GM12878 (cell line): ENCODE data around the gene PCK1. TPM values are rescaled to one million over a fixed set of nuclear protein-coding genes. Genes with fewer than 3 reads are reported as not detected.

Experiments used
- ATAC-seq: fragments of 200-7000 bp; cut with Tn5 transposase; 3 replicates; pipeline ENCODE4 v1.9.1; 2020; ENCODE audit warnings: mild to moderate bottlenecking, moderate library complexity
- BruUV-seq: library from RNA; stranded (reverse); fragments of 400-500 nt; replicated peaks from 2 replicates; lab custom pipeline; 2021; lab: Mats Ljungman, UMichigan
- CTCF ChIA-PET: fragments of 300-600 bp; sonication (Branson Sonifier 250); formaldehyde crosslinking; extraction: SDS; loops from one replicate; lab custom pipeline; 2021; ENCODE audit warnings: inconsistent platforms; lab: Yijun Ruan, JAX
- POLR2A ChIA-PET: fragments of 350-600 bp; formaldehyde crosslinking; extraction: SDS; loops from one replicate; lab custom pipeline; 2021; ENCODE audit warnings: inconsistent platforms; lab: Charles Lee
- RAD21 ChIA-PET: fragments of 300-600 bp; sonication (Branson Sonifier 250); formaldehyde crosslinking; loops from one replicate; lab custom pipeline; 2023; ENCODE audit warnings: antibody characterized with exemption; ENCODE audit not compliant: unreplicated experiment; lab: Charles Lee
- SMC1A ChIA-PET: fragments of 300-600 bp; sonication (Branson Sonifier 250); formaldehyde crosslinking; loops from one replicate; lab custom pipeline; 2023; ENCODE audit not compliant: unreplicated experiment, uncharacterized antibody; lab: Charles Lee
- DNase-seq: peaks from one replicate; pipeline ENCODE4 v3.0.0-alpha.2; 2011; ENCODE audit warnings: low read depth, low spot score
- FAIRE-seq: peaks from 3 replicates; lab custom pipeline; 2011; peaks lifted over from hg19 to GRCh38; lab: Jason Lieb, UNC
- H2AFZ ChIP-seq: 2 replicates; pipeline ENCODE4 v1.6.0; 2011; ENCODE audit warnings: low read depth, low read length, control low read depth; ENCODE audit not compliant: control insufficient read depth
- H3K27ac ChIP-seq: 2 replicates; pipeline ENCODE4 v1.5.1; 2011; ENCODE audit warnings: control low read depth; ENCODE audit not compliant: control insufficient read depth, insufficient read depth
- H3K27me3 ChIP-seq, 2 experiments: replicated peaks in 1 of 2; 2 replicates each; pipeline versions ENCODE4 v1.6.0 to v1.6.1; 2011; ENCODE audit warnings: low read length in 1 of 2; ENCODE audit not compliant: control insufficient read depth in 2 of 2, insufficient read depth in 2 of 2
- H3K36me3 ChIP-seq, 2 experiments: 2 replicates each; pipeline ENCODE4 v1.5.1; 2011; ENCODE audit warnings: low read length in 1 of 2; ENCODE audit not compliant: control insufficient read depth in 2 of 2, insufficient read depth in 2 of 2
- H3K4me1 ChIP-seq: 2 replicates; pipeline ENCODE4 v1.6.1; 2011; ENCODE audit warnings: mild to moderate bottlenecking, low read length, moderate library complexity, mixed read lengths; ENCODE audit not compliant: control insufficient read depth, insufficient read depth
- H3K4me2 ChIP-seq: 2 replicates; pipeline ENCODE4 v1.6.0; 2011; ENCODE audit warnings: control low read depth; ENCODE audit not compliant: control insufficient read depth, insufficient read depth
- H3K4me3 ChIP-seq: fragments of 200-600 bp; sonication (generic); 2 replicates; pipeline ENCODE4 v1.5.1; 2016
- H3K79me2 ChIP-seq: 2 replicates; pipeline ENCODE4 v1.6.0; 2011; ENCODE audit warnings: low read length; ENCODE audit not compliant: control insufficient read depth, insufficient read depth
- H3K9ac ChIP-seq: 2 replicates; pipeline ENCODE4 v1.8.0; 2011; ENCODE audit warnings: low read length, control low read depth, mixed read lengths; ENCODE audit not compliant: control insufficient read depth, insufficient read depth
- H3K9me3 ChIP-seq: replicated peaks from 3 replicates; pipeline ENCODE4 v1.5.1; 2011; ENCODE audit warnings: mild to moderate bottlenecking, low read length; ENCODE audit not compliant: control insufficient read depth, insufficient read depth
- H4K20me1 ChIP-seq: 2 replicates; pipeline ENCODE4 v1.6.0; 2011; ENCODE audit not compliant: control insufficient read depth, insufficient read depth
- ATF7 ChIP-seq: fragments of 450-650 bp; IDR thresholded peaks from 2 replicates; pipeline ENCODE4 v1.6.1; 2016; ENCODE audit warnings: low read depth, mild to moderate bottlenecking
- CREB1 ChIP-seq: IDR thresholded peaks from 2 replicates; pipeline ENCODE4 v1.6.1; 2012; ENCODE audit warnings: low read depth, mild to moderate bottlenecking, inconsistent platforms
- POU2F2 ChIP-seq: IDR thresholded peaks from 3 replicates; pipeline ENCODE4 v1.6.1; 2011; ENCODE audit warnings: low read depth, mild to moderate bottlenecking, low read length, borderline replicate concordance
- RAD21 ChIP-seq: IDR thresholded peaks from 2 replicates; pipeline ENCODE4 v1.6.1; 2011; ENCODE audit warnings: mild to moderate bottlenecking, low read depth, low read length, moderate library complexity; ENCODE audit not compliant: insufficient read depth
- WRNIP1 ChIP-seq: IDR thresholded peaks from 2 replicates; pipeline ENCODE4 v1.6.1; 2011; ENCODE audit warnings: low read depth, low read length, improper control_type of control experiment, borderline replicate concordance
- WGBS: methylation state at CpG from one replicate; pipeline ENCODE4 v1.1.6; 2016; ENCODE audit warnings: low lambda C conversion rate; ENCODE audit not compliant: insufficient replicate concordance, insufficient coverage; ENCODE audit errors: missing lambda C conversion rate; 5-methylcytosine and 5-hydroxymethylcytosine counted together
- in situ Hi-C: fragments of 300-500 bp; cut with MboI; formaldehyde crosslinking; loops from 9 replicates; pipeline ENCODE4 v1.14.3; 2018; ENCODE audit warnings: mixed read lengths
- intact Hi-C: fragments of 100-400 bp; cut with micrococcal nuclease; formaldehyde crosslinking; loops from one replicate; pipeline ENCODE4 v1.14.2; 2022; ENCODE audit not compliant: unreplicated experiment
- polyA plus RNA-seq, 11 experiments: library from polyadenylated mRNA; depleted of rRNA in 4 of 11; unstranded in 6 of 11; stranded (reverse) in 5 of 11; fragments of >200 nt; fragmentation: Nextera tagmentation in 4 of 11; fragmentation: Illumina TruSeq in 1 of 11; extraction: Ambion mirVana in 4 of 11; extraction: Trizol in 1 of 11; gene quantifications; 1 replicate in 1 of 11; 2 replicates in 10 of 11; pipeline versions ENCODE4 v1.2.1 to v1.2.3, GENCODE V29; 2011 to 2016; ENCODE audit warnings: inconsistent platforms in 2 of 11, missing spikeins in 2 of 11, low read depth in 1 of 11
- total RNA-seq, 4 experiments: library from RNA; depleted of rRNA in 3 of 4; stranded (reverse); fragments of >200 nt in 3 of 4; fragmentation: Illumina TruSeq in 1 of 4; extraction: Trizol in 1 of 4; gene quantifications; 2 replicates each; pipeline versions ENCODE4 v1.2.1 to v1.2.3, GENCODE V29; 2013 to 2021
- TF ChIP-seq, protein P1 (sequence below): fragments of 450-650 bp; conservative IDR thresholded peaks from 2 replicates; pipeline ENCODE4 v1.6.1; 2017; ENCODE audit warnings: mild to moderate bottlenecking, moderate library complexity
- TF ChIP-seq, protein P2 (sequence below): IDR thresholded peaks from 2 replicates; pipeline ENCODE4 v1.6.1; 2012; ENCODE audit warnings: mild to moderate bottlenecking, low read depth, low read length

The PCK1 gene
- total and polyA plus RNA-seq, 10 of the 15 experiments (the other 5 are each of a cell fraction or from before 2014, with no cell fraction given): 0.02 to 0.33 (median 0.09) TPM; not detected in 5

DNA sequence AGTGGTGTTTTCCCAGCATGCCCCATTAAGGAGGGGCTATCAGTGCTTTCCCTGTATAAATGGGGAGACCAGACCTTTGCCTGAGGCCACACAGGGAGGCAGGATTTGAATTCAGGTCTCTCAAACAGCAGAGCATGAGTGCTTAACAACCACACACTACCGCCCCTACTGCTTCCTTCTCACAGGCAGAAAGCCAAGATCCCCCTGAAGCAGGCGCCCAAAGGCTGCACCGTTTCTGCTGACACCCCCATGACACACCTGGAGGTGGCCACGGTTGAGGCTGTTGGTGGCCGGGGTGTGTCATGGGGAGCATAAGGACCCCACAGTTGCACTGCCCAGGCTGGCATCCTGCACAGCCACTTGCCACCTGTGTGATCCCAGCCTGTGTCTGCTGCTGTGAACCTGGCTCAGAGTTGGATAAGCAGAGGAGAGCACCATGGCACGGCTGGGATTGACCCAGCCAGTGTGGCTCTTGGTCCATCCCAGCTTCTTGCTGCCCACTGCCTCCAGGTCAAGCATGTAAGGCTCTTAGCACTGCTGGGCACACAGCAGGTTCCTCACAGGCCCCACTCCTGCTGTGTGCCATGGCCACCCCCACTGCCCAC, 28.3 kb downstream of the PCK1 start:
- Histone ChIP-seq H3K4me2 (no peak overlapping the region), H3K4me3 (no peak overlapping the region), H2AFZ (no peak overlapping the region), H4K20me1 (no peaks in the 10 kb centered on the region), H3K4me1 (no peaks in the 10 kb centered on the region; the same call in 1 of the 2 replicates), H3K27me3 (no peaks in the 10 kb centered on the region), H3K79me2 (no peaks in the 10 kb centered on the region), H3K9ac (no peak overlapping the region), H3K9me3 (peaks cover 2% of the 10 kb centered on the region; the same call in 1 of the 3 replicates)
- in situ Hi-C loops (no loop called here), intact Hi-C loops (no loop called here)
- DNase-seq (no peak), ATAC-seq (no peak)
- POLR2A ChIA-PET: no interaction called here
- SMC1A ChIA-PET: interaction anchor here (2.1 kb wide), 1 partner anchor 7 kb away, joined by 6 read pairs; no protein-coding TSS in a partner anchor
- CTCF ChIA-PET: no interaction called here
- 23% methylated on average over 6 of the region's 6 CpGs for WGBS
- RAD21 ChIA-PET: no interaction called here
- TF ChIP-seq, protein P1, sequence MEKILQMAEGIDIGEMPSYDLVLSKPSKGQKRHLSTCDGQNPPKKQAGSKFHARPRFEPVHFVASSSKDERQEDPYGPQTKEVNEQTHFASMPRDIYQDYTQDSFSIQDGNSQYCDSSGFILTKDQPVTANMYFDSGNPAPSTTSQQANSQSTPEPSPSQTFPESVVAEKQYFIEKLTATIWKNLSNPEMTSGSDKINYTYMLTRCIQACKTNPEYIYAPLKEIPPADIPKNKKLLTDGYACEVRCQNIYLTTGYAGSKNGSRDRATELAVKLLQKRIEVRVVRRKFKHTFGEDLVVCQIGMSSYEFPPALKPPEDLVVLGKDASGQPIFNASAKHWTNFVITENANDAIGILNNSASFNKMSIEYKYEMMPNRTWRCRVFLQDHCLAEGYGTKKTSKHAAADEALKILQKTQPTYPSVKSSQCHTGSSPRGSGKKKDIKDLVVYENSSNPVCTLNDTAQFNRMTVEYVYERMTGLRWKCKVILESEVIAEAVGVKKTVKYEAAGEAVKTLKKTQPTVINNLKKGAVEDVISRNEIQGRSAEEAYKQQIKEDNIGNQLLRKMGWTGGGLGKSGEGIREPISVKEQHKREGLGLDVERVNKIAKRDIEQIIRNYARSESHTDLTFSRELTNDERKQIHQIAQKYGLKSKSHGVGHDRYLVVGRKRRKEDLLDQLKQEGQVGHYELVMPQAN: no peak
- TF ChIP-seq RAD21 (no peak), WRNIP1 (no peak), POU2F2 (no peak), ATF7 (no peak), CREB1 (no peak)
- TF ChIP-seq, protein P2, sequence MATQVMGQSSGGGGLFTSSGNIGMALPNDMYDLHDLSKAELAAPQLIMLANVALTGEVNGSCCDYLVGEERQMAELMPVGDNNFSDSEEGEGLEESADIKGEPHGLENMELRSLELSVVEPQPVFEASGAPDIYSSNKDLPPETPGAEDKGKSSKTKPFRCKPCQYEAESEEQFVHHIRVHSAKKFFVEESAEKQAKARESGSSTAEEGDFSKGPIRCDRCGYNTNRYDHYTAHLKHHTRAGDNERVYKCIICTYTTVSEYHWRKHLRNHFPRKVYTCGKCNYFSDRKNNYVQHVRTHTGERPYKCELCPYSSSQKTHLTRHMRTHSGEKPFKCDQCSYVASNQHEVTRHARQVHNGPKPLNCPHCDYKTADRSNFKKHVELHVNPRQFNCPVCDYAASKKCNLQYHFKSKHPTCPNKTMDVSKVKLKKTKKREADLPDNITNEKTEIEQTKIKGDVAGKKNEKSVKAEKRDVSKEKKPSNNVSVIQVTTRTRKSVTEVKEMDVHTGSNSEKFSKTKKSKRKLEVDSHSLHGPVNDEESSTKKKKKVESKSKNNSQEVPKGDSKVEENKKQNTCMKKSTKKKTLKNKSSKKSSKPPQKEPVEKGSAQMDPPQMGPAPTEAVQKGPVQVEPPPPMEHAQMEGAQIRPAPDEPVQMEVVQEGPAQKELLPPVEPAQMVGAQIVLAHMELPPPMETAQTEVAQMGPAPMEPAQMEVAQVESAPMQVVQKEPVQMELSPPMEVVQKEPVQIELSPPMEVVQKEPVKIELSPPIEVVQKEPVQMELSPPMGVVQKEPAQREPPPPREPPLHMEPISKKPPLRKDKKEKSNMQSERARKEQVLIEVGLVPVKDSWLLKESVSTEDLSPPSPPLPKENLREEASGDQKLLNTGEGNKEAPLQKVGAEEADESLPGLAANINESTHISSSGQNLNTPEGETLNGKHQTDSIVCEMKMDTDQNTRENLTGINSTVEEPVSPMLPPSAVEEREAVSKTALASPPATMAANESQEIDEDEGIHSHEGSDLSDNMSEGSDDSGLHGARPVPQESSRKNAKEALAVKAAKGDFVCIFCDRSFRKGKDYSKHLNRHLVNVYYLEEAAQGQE: no peak
- TF ChIP-seq, all 136 proteins: peak for 0
- H3K36me3 ChIP-seq: no peaks in the 10 kb centered on the region
- no TSS peak for BruUV-seq
- no peak for FAIRE-seq
- no peak overlapping the region for H3K27ac ChIP-seq
